ENCODE data around the gene ZNF609.

GRCh38 chr15:64476550-64476949 lies 16.2 kb downstream of the ZNF609 start:
- no peak for TF ChIP-seq EZH2 (IDR thresholded peaks at IDR 0.05; ENCODE audit: insufficient read depth, poor library complexity, severe bottlenecking)
- TF ChIP-seq EZH2phosphoT487 (IDR thresholded peaks at IDR 0.05; ENCODE audit: insufficient read depth, low read depth), result no peak
